Activated CD4-positive, alpha-beta T cell treated with anti-CD3 and anti-CD28 coated beads, Interleukin-2, amount 10 ng/mL, durations not matched to agents 7 days and 5 days (primary cell): ENCODE measurements around the gene CHAT. TPM values are rescaled to one million over a fixed set of nuclear protein-coding genes. Genes with fewer than 3 reads are reported as not detected.

Experiments used
- CTCF ChIA-PET: fragments of 350-600 bp; sonication (Branson Sonifier 250); formaldehyde crosslinking; loops from one replicate; lab custom pipeline; 2021; ENCODE audit warnings: antibody characterized with exemption; lab: Charles Lee
- POLR2A ChIA-PET: fragments of 350-600 bp; sonication (Branson Sonifier 250); formaldehyde crosslinking; loops from one replicate; lab custom pipeline; 2021; ENCODE audit warnings: antibody characterized with exemption; lab: Charles Lee
- DNase-seq: peaks from one replicate; pipeline ENCODE4 v3.0.0-alpha.2; 2020
- H3K27ac Mint-ChIP-seq: one replicate; pipeline ENCODE4 v1.8.0; 2021; ENCODE audit warnings: mild to moderate bottlenecking, moderate library complexity, mixed read lengths
- H3K27me3 Mint-ChIP-seq: one replicate; pipeline ENCODE4 v1.8.0; 2021; ENCODE audit warnings: mixed read lengths
- H3K36me3 Mint-ChIP-seq: one replicate; pipeline ENCODE4 v1.8.0; 2021; ENCODE audit warnings: low read depth, mixed read lengths
- H3K4me1 Mint-ChIP-seq: one replicate; pipeline ENCODE4 v1.8.0; 2021; ENCODE audit warnings: mixed read lengths
- H3K4me3 Mint-ChIP-seq: one replicate; pipeline ENCODE4 v1.8.0; 2021; ENCODE audit warnings: mild to moderate bottlenecking, moderate library complexity, mixed read lengths
- H3K9me3 Mint-ChIP-seq: one replicate; pipeline ENCODE4 v1.8.0; 2021; ENCODE audit warnings: mixed read lengths
- total RNA-seq, 2 experiments: library from RNA; stranded (reverse); gene quantifications; one replicate each; pipeline ENCODE4 v1.2.3, GENCODE V29; 2021

The CHAT gene
- not detected for total RNA-seq

GRCh38 chr10:49613882-49614241, at the start of gene CHAT:
TSS of gene CHAT (plus strand) at chr10:49614037. CDS start at chr10:49614190, 153 bp downstream.
- DNase-seq: no peak
- Mint-ChIP-seq H3K36me3 (peaks cover 13% of the 10 kb centered on the region), H3K9me3 (peaks cover 7% of the 10 kb centered on the region), H3K27ac (no peak within 1 kb of the TSS), H3K27me3 (peaks cover 56% of the 10 kb centered on the region), H3K4me1 (peaks cover 10% of the 10 kb centered on the region), H3K4me3 (no peak within 1 kb of the TSS)
- ChIA-PET POLR2A (no interaction called here), CTCF (no interaction called here)

GRCh38 chr10:49564461-49565009, 49.3 kb upstream of the CHAT start:
- no peak overlapping the region for H3K4me3 Mint-ChIP-seq
- ChIA-PET CTCF (no interaction called here), POLR2A (no interaction called here)
- H3K27ac Mint-ChIP-seq: no peak overlapping the region
- H3K9me3 Mint-ChIP-seq: peaks cover 2% of the 10 kb centered on the region
- peaks cover 24% of the 10 kb centered on the region for H3K27me3 Mint-ChIP-seq
- H3K36me3 Mint-ChIP-seq: no peaks in the 10 kb centered on the region
- no peak for DNase-seq
- H3K4me1 Mint-ChIP-seq: peaks cover 2% of the 10 kb centered on the region

GRCh38 chr10:49567810-49568209, 46.0 kb upstream of the CHAT start:
- Mint-ChIP-seq H3K27ac (no peak overlapping the region), H3K4me1 (peaks cover 3% of the 10 kb centered on the region), H3K9me3 (peaks cover 2% of the 10 kb centered on the region), H3K27me3 (peaks cover 15% of the 10 kb centered on the region), H3K36me3 (no peaks in the 10 kb centered on the region), H3K4me3 (no peak overlapping the region)
- CTCF ChIA-PET: no interaction called here
- DNase-seq: no peak
- POLR2A ChIA-PET: no interaction called here

DNA sequence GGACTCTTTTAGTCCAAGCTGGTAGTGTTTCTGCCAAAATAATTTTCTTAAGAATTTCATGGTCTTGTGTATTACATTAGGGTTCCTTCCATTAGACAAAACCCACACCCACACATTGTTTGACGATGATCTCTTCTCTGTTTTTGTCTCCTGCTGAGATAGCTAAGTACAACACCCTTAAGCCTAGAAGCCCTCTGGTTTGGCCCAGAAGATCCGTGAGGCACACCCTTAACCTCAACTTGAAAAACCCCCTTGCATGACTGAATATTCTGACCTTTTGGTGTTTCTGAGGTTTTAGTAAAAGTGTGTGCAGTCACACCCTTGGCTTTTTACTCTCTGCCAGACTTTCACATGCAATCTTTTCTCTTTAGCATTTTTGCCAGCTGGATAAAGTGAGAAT, 45.6 kb upstream of the CHAT start:
- Mint-ChIP-seq H3K36me3 (no peaks in the 10 kb centered on the region), H3K4me1 (peaks cover 3% of the 10 kb centered on the region), H3K9me3 (peaks cover 2% of the 10 kb centered on the region), H3K27ac (no peak overlapping the region), H3K4me3 (no peak overlapping the region), H3K27me3 (peaks cover 15% of the 10 kb centered on the region)
- ChIA-PET POLR2A (no interaction called here), CTCF (no interaction called here)
- no peak for DNase-seq

DNA sequence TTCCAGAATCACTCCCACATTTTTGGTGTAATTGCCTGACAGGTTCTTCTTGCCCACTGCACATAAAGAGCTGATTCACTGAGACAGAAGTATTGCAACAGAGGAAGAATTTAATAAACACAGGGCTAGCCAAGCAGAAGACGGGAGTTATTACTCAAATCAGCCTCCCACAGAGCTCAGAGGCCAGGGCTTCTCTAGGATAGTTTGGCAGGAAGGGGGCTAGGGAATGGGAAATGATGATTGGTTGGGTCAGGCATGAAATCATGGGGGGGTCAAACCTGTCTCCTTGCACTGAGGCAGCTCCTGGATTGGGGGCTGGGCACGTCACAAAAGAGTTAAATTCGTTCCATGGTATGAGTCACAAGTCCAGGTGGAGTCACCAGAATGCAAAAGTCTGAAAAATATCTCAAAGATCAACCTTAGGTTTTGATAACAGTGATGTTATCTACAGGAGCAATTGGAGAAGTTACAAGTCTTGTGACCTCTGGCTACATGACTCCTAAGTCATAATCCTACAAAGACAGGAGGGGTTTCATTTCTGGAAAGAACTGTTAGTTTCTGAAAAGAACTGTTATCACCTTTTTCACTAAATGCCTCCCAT, 44.7 kb upstream of the CHAT start:
- Mint-ChIP-seq H3K27ac (no peak overlapping the region), H3K36me3 (no peaks in the 10 kb centered on the region), H3K4me3 (no peak overlapping the region), H3K4me1 (peaks cover 3% of the 10 kb centered on the region), H3K27me3 (peaks cover 15% of the 10 kb centered on the region), H3K9me3 (peaks cover 2% of the 10 kb centered on the region)
- ChIA-PET POLR2A (no interaction called here), CTCF (no interaction called here)
- no peak for DNase-seq

- Mint-ChIP-seq H3K27me3 (peaks cover 13% of the 10 kb centered on the region), H3K27ac (no peak overlapping the region), H3K4me1 (peaks cover 3% of the 10 kb centered on the region), H3K36me3 (no peaks in the 10 kb centered on the region), H3K4me3 (no peak overlapping the region), H3K9me3 (peaks cover 2% of the 10 kb centered on the region)
- POLR2A ChIA-PET: no interaction called here
- CTCF ChIA-PET: no interaction called here
- DNase-seq: no peak
These were observed 42.4 kb upstream of the CHAT start for GRCh38 chr10:49571388-49571787.

DNA sequence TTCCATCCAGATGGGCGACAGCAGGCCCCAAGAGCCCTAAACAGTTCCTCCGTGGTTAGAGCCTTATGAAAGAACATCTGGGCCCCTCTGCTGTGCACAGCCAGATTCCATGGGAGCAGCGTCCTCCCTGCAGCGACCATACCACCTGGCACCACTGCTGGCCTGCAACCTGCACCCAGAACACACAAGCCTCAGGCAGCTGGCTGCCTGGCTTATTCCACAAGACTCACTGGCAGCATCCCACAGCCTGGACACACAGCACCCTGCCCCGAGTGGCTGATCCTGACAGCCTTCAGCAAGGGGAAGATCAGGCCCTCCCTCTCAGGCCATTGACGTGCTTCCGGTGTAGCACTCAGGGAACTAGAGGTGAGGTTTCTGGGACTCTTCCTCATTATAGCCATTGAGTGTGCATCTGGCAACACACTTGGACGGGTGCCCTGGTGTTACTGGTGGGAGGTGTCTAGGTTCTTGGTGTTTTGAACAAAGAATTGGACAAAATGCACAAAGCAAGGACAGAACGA, 41.2 kb upstream of the CHAT start:
- POLR2A ChIA-PET: no interaction called here
- peaks cover 2% of the 10 kb centered on the region for H3K9me3 Mint-ChIP-seq
- H3K27me3 Mint-ChIP-seq: peaks cover 7% of the 10 kb centered on the region
- no peaks in the 10 kb centered on the region for H3K36me3 Mint-ChIP-seq
- CTCF ChIA-PET: no interaction called here
- H3K4me3 Mint-ChIP-seq: no peak overlapping the region
- no peak overlapping the region for H3K27ac Mint-ChIP-seq
- DNase-seq: no peak
- H3K4me1 Mint-ChIP-seq: peaks cover 3% of the 10 kb centered on the region

GRCh38 chr10:49575489-49576072, 38.3 kb upstream of the CHAT start:
- Mint-ChIP-seq H3K27ac (no peak overlapping the region), H3K4me3 (no peak overlapping the region), H3K27me3 (peaks cover 4% of the 10 kb centered on the region), H3K36me3 (no peaks in the 10 kb centered on the region), H3K9me3 (no peaks in the 10 kb centered on the region), H3K4me1 (peaks cover 1% of the 10 kb centered on the region)
- DNase-seq: no peak
- ChIA-PET CTCF (interaction anchor here (0.7 kb wide), 1 partner anchor 1474 kb away, joined by 3 read pairs; no protein-coding TSS in a partner anchor), POLR2A (no interaction called here)

DNA sequence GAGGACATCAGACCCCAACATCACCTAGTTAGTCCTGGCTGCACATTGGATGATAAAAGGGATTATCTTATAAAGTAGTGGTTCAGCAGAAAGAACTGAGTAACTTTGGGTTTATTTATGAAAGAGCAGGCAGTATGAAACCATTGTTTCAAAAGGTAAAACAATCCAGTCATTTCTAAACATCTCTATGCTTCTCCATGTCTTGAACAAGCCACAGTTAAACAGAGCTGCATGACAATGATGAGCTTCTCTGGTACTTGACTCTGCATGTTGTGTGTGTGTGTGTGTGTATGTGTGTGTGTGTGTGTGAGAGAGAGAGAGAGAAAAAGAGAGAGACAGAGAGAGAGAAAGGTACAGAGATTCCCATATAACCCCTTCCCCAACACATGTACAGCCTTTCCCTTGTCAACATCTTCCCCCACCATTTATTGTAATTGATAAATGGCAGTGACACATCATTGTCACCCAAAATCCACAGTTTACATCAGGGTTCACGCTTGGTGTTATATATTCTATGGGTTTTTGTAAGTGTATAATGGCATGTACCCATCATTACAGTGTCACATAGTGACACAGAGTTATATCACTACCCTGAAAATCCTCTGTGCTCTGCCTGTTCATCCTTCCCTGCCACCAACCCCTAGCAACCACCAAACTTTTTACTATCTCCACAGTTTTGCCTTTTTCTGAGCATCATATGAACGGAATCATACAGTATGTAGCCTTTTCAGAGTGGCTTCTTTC, 36.5 kb upstream of the CHAT start:
- POLR2A ChIA-PET: no interaction called here
- H3K4me3 Mint-ChIP-seq: no peak overlapping the region

DNA sequence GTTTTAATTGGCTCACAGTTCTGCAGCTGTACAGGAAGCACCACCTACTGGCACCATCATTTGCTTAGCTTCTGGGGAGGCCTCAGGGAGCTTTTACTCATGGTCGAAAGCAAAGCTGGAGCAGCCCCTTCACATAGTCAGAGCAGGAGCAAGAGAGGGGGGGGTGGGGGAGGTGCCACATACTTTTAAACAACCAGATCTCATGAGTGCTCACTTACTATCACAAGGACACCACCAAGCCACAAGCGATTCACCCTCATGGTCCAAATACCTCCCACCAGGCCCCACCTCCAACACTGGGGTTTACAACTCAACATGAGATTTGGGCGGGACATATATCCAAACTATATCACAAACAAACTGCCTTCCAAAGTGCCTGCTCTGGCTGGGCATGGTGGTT, 35.4 kb upstream of the CHAT start:
- Mint-ChIP-seq H3K9me3 (no peaks in the 10 kb centered on the region), H3K4me1 (peaks cover 5% of the 10 kb centered on the region)
- CTCF ChIA-PET: no interaction called here

More for the DNA sequence above, 36.5 kb upstream of the CHAT start:
- Mint-ChIP-seq H3K27me3 (peaks cover 8% of the 10 kb centered on the region), H3K9me3 (no peaks in the 10 kb centered on the region), H3K4me1 (peaks cover 5% of the 10 kb centered on the region), H3K27ac (no peak overlapping the region), H3K36me3 (no peaks in the 10 kb centered on the region)
- CTCF ChIA-PET: no interaction called here
- no peak for DNase-seq

DNA sequence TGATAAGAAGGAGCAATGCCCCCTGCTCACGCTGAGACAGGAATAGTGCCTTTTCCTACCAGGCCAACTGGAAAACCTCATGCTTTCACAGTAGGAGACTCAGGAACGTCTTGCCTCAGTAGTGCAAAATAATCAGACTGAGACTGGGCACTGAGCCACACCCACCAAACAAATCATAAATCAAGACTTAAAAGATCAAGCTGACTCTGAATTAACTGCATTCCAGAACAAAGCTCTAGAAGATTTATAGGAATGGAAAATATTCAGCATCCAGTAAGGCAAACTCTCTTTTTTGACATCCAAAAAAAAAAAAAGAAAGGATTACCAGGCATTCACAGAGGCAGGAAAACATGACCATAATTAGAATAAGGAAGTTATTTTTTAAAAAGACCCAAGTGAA, 34.2 kb upstream of the CHAT start:
- POLR2A ChIA-PET: no interaction called here
- no peaks in the 10 kb centered on the region for H3K9me3 Mint-ChIP-seq

More for the DNA sequence above, 35.4 kb upstream of the CHAT start:
- Mint-ChIP-seq H3K36me3 (no peaks in the 10 kb centered on the region), H3K27me3 (peaks cover 13% of the 10 kb centered on the region), H3K27ac (no peak overlapping the region), H3K4me3 (no peak overlapping the region)
- DNase-seq: no peak
- POLR2A ChIA-PET: no interaction called here

GRCh38 chr10:49585387-49585786, 28.4 kb upstream of the CHAT start:
- H3K4me1 Mint-ChIP-seq: peaks cover 5% of the 10 kb centered on the region
- no peaks in the 10 kb centered on the region for H3K36me3 Mint-ChIP-seq
- H3K9me3 Mint-ChIP-seq: peaks cover 5% of the 10 kb centered on the region
- ChIA-PET POLR2A (no interaction called here), CTCF (no interaction called here)
- H3K4me3 Mint-ChIP-seq: no peak overlapping the region
- H3K27me3 Mint-ChIP-seq: peaks cover 37% of the 10 kb centered on the region
- DNase-seq: no peak
- H3K27ac Mint-ChIP-seq: no peak overlapping the region

More for the DNA sequence above, 34.2 kb upstream of the CHAT start:
- DNase-seq: no peak
- CTCF ChIA-PET: no interaction called here
- Mint-ChIP-seq H3K36me3 (no peaks in the 10 kb centered on the region), H3K27me3 (peaks cover 26% of the 10 kb centered on the region), H3K4me3 (no peak overlapping the region), H3K27ac (no peak overlapping the region), H3K4me1 (peaks cover 5% of the 10 kb centered on the region)

DNA sequence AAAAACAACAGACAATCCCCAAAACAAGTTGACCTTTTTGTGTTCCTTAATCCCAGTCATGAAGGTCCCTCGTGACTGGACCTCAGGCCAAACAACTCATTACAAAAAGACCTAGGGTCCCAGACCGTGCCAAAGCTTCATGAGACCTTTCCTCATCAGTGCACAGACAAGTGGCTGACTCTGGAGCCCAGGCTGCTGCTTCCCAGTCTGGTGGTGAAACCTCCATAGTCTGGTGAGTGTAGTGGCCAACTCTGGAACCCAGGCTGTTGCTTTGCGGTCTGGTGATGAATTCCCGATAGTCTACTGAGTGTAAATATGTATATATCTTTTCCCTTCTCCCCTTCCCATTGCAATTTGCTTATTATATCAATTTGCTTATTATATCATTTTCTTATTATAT, 25.9 kb upstream of the CHAT start:
- no peaks in the 10 kb centered on the region for H3K4me1 Mint-ChIP-seq
- no peak for DNase-seq
- H3K4me3 Mint-ChIP-seq: no peak overlapping the region
- H3K27me3 Mint-ChIP-seq: peaks cover 34% of the 10 kb centered on the region
- CTCF ChIA-PET: no interaction called here
- no peak overlapping the region for H3K27ac Mint-ChIP-seq
- no peaks in the 10 kb centered on the region for H3K36me3 Mint-ChIP-seq
- H3K9me3 Mint-ChIP-seq: peaks cover 5% of the 10 kb centered on the region
- POLR2A ChIA-PET: no interaction called here
